Measurements from ENCODE around the gene MC4R.

The MC4R gene

DNA sequence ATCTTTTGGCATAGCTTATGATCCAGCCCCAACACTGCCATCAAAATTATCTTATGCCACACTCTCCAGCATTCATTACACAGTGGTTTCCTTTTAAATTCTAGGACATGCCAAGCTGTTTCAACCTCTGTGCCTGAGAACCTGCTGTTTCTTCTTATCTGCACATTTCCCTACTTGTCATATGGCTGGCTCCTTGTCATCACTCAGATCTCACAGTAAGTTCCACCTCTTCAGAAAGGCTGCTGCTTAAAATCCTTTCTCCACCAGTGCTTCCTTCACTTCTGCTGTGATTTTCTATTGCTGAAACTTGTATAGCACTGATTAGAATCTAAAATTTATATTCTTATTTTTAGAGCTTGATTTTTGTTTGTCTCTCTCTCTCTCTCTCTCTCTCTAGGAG is 43.4 kb downstream of the MC4R start:
- no peaks in the 10 kb centered on the region for H3K27me3 ChIP-seq (ENCODE audit: control insufficient read depth in 1 of 2, insufficient read depth in 2 of 2, low read length in 2 of 2)
- H3K4me3 ChIP-seq (ENCODE audit: low read length in 2 of 2) = no peak overlapping the region
- no peak overlapping the region for H3K27ac ChIP-seq (ENCODE audit: low read length)
- H3K9me3 ChIP-seq (ENCODE audit: control insufficient read depth in 2 of 2, low read length in 2 of 2) = peaks cover 0 to 5% of the 10 kb centered on the region in 2 donors
- no peaks in the 10 kb centered on the region for H3K4me1 ChIP-seq (ENCODE audit: control insufficient read depth, insufficient read depth, low read length)
- H3K9ac ChIP-seq (ENCODE audit: low read length in 2 of 2) = no peak overlapping the region
- H3K36me3 ChIP-seq (ENCODE audit: control insufficient read depth in 2 of 2, insufficient read depth in 2 of 2, low read length in 2 of 2) = no peaks in the 10 kb centered on the region

DNA sequence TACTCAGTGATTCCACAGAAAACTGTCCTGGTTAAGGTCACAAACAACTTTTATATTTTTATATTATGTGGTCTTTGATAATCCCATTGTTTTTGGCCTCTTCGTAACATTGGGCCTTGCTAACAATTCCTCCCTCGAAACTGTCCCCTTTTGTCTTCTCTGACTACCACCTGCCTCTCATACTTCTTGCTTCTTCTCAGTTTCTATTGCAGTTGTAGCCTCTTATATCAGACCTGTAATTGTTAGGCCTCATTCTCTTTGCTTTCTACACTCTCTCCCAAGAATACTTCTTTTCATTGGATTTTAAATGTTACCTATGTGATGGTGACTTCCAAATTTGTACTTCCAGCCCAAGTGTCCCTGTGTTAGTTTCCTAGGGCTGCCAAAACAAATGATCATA is 44.7 kb downstream of the MC4R start:
- Histone ChIP-seq H3K4me3 (ENCODE audit: low read length in 2 of 2) (no peak overlapping the region), H3K36me3 (ENCODE audit: control insufficient read depth in 2 of 2, insufficient read depth in 2 of 2, low read length in 2 of 2) (no peaks in the 10 kb centered on the region), H3K27me3 (ENCODE audit: control insufficient read depth in 1 of 2, insufficient read depth in 2 of 2, low read length in 2 of 2) (no peaks in the 10 kb centered on the region), H3K9ac (ENCODE audit: low read length in 2 of 2) (no peak overlapping the region), H3K27ac (ENCODE audit: low read length) (no peak overlapping the region), H3K9me3 (ENCODE audit: control insufficient read depth in 2 of 2, low read length in 2 of 2) (peaks cover 0 to 5% of the 10 kb centered on the region in 2 donors), H3K4me1 (ENCODE audit: control insufficient read depth, insufficient read depth, low read length) (no peaks in the 10 kb centered on the region)

DNA sequence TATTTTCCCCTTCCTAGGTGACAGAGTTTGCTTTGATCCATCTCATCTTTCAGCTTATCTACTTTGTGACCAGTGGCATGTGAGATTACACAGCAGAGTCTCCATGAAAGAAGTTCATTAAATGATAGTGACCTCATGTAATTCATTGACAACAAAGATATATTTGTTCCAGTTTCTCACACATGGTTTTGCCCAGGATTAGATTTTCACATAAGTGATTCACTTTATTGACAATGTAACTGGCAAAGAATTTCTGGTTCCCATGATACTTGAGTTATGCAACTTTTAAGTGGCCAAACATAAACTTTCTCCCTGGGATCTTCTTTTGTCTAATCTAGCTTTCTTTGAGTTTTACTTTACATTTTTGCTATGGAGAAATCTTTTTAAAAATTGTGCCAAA is 50.0 kb downstream of the MC4R start:
- H3K4me1 ChIP-seq (ENCODE audit: control insufficient read depth, insufficient read depth, low read length) = no peaks in the 10 kb centered on the region
- H3K9me3 ChIP-seq (ENCODE audit: control insufficient read depth in 2 of 2, low read length in 2 of 2) = no peaks in the 10 kb centered on the region
- no peak overlapping the region for H3K4me3 ChIP-seq (ENCODE audit: low read length in 2 of 2)
- H3K27ac ChIP-seq (ENCODE audit: low read length) = no peak overlapping the region
- no peaks in the 10 kb centered on the region for H3K36me3 ChIP-seq (ENCODE audit: control insufficient read depth in 2 of 2, insufficient read depth in 2 of 2, low read length in 2 of 2)
- H3K9ac ChIP-seq (ENCODE audit: low read length in 2 of 2) = no peak overlapping the region
- no peaks in the 10 kb centered on the region for H3K27me3 ChIP-seq (ENCODE audit: control insufficient read depth in 1 of 2, insufficient read depth in 2 of 2, low read length in 2 of 2)

All from stomach smooth muscle (tissue), 2 donors.